Measurements from ENCODE around the gene PRKD3. TPM values are rescaled to one million over a fixed set of nuclear protein-coding genes. Genes with fewer than 3 reads are reported as not detected.

Gene PRKD3
- total RNA-seq, 1 experiment from 2014 or later, result 82.1 TPM

DNA sequence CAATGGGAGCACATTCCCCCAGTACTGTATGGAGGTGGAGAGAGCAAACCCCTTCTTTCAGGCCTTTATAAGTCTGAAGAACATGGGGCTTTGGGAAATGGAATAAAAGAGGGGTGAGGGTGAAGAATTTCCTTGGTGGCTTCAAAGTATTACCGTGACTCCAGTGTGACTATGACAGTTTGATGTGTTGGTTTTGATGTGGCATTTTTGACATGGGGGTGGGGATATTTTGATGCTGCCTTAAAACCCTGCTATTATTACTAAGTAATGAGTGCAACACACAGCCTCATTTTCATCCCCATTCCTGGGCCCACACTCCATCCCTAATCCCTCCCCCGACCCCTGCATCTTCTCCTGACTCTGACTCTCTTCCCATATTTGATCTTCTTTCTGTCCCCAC is 43.4 kb upstream of the PRKD3 start:
- Mint-ChIP-seq H3K9me3 (no peaks in the 10 kb centered on the region), H3K27me3 (ENCODE audit: low read depth) (no peaks in the 10 kb centered on the region), H3K27ac (no peak overlapping the region), H3K36me3 (peaks cover 4% of the 10 kb centered on the region; the same call in 1 of the 2 replicates), H3K4me3 (no peak overlapping the region), H3K4me1 (no peaks in the 10 kb centered on the region)
- DNase-seq (ENCODE audit: low spot score), result no peak
- CTCF ChIA-PET, result interaction anchor here (0.7 kb wide), 1 partner anchor 10 kb away, joined by 3 read pairs; no protein-coding TSS in a partner anchor
- TF ChIP-seq MAX (CRISPR knock-in tag; IDR thresholded peaks at IDR 0.05) (no peak), RORB (CRISPR knock-in tag; IDR thresholded peaks at IDR 0.05) (no peak), ZNF317 (CRISPR knock-in tag; IDR thresholded peaks at IDR 0.05; ENCODE audit: borderline replicate concordance, low read depth) (no peak), PRRX2 (CRISPR knock-in tag; IDR thresholded peaks at IDR 0.05) (no peak), E2F5 (CRISPR knock-in tag; IDR thresholded peaks at IDR 0.05) (no peak), ELF4 (CRISPR knock-in tag; IDR thresholded peaks at IDR 0.05; ENCODE audit: low read depth) (no peak), ETV6 (CRISPR knock-in tag; IDR thresholded peaks at IDR 0.05) (no peak), ARID4B (CRISPR knock-in tag; IDR thresholded peaks at IDR 0.05; ENCODE audit: borderline replicate concordance) (no peak)
- ATAC-seq, result no peak
- POLR2A ChIA-PET, result no interaction called here

GRCh38 chr2:37367310-37367709 is 42.7 kb upstream of the PRKD3 start:
- ATAC-seq (no peak), DNase-seq (ENCODE audit: low spot score) (no peak)
- no peaks in the 10 kb centered on the region; the same call in 1 of the 2 replicates for H3K36me3 Mint-ChIP-seq
- TF ChIP-seq GRHL2 (CRISPR knock-in tag; IDR thresholded peaks at IDR 0.05; ENCODE audit: insufficient replicate concordance, severe bottlenecking), result no peak
- TF ChIP-seq FOXJ3 (CRISPR knock-in tag; IDR thresholded peaks at IDR 0.05; ENCODE audit: borderline replicate concordance), result no peak
- no peak for TF ChIP-seq TP53 (CRISPR knock-in tag; IDR thresholded peaks at IDR 0.05)
- TF ChIP-seq ZNF232 (CRISPR knock-in tag; IDR thresholded peaks at IDR 0.05), result no peak
- no peak for TF ChIP-seq SMAD4 (CRISPR knock-in tag; IDR thresholded peaks at IDR 0.05)
- TF ChIP-seq ELF4 (CRISPR knock-in tag; IDR thresholded peaks at IDR 0.05; ENCODE audit: low read depth), result no peak
- no peak for TF ChIP-seq ZNF671 (CRISPR knock-in tag; IDR thresholded peaks at IDR 0.05)
- no peak for TF ChIP-seq CDX4 (CRISPR knock-in tag; IDR thresholded peaks at IDR 0.05; ENCODE audit: borderline replicate concordance)
- no peak for TF ChIP-seq CREB1 (CRISPR knock-in tag; IDR thresholded peaks at IDR 0.05)
- TF ChIP-seq NR2C2 (CRISPR knock-in tag; IDR thresholded peaks at IDR 0.05), result no peak
- TF ChIP-seq ZNF121 (CRISPR knock-in tag; IDR thresholded peaks at IDR 0.05), result no peak
- no peak for TF ChIP-seq KAT7 (CRISPR knock-in tag; IDR thresholded peaks at IDR 0.05; ENCODE audit: borderline replicate concordance)
- TF ChIP-seq, protein P1, sequence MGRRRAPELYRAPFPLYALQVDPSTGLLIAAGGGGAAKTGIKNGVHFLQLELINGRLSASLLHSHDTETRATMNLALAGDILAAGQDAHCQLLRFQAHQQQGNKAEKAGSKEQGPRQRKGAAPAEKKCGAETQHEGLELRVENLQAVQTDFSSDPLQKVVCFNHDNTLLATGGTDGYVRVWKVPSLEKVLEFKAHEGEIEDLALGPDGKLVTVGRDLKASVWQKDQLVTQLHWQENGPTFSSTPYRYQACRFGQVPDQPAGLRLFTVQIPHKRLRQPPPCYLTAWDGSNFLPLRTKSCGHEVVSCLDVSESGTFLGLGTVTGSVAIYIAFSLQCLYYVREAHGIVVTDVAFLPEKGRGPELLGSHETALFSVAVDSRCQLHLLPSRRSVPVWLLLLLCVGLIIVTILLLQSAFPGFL (CRISPR knock-in tag; IDR thresholded peaks at IDR 0.05; ENCODE audit: borderline replicate concordance), result no peak
- TF ChIP-seq, protein P2, sequence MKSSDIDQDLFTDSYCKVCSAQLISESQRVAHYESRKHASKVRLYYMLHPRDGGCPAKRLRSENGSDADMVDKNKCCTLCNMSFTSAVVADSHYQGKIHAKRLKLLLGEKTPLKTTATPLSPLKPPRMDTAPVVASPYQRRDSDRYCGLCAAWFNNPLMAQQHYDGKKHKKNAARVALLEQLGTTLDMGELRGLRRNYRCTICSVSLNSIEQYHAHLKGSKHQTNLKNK (CRISPR knock-in tag; IDR thresholded peaks at IDR 0.05), result no peak
- TF ChIP-seq ATF3 (CRISPR knock-in tag; conservative IDR thresholded peaks at IDR 0.05), result no peak
- no peak for TF ChIP-seq EMX1 (CRISPR knock-in tag; IDR thresholded peaks at IDR 0.05)
- TF ChIP-seq NR3C1 (CRISPR knock-in tag; conservative IDR thresholded peaks at IDR 0.05; ENCODE audit: low read depth), result no peak
- no peak for TF ChIP-seq JUN (CRISPR knock-in tag; IDR thresholded peaks at IDR 0.05)
- CTCF ChIA-PET, result interaction anchor here (0.7 kb wide), 1 partner anchor 9 kb away, joined by 3 read pairs; no protein-coding TSS in a partner anchor
- no peaks in the 10 kb centered on the region for H3K27me3 Mint-ChIP-seq (ENCODE audit: low read depth)
- POLR2A ChIA-PET, result no interaction called here
- no peaks in the 10 kb centered on the region for H3K4me1 Mint-ChIP-seq
- no peak overlapping the region for H3K4me3 Mint-ChIP-seq
- no peak overlapping the region for H3K27ac Mint-ChIP-seq
- H3K9me3 Mint-ChIP-seq, result no peaks in the 10 kb centered on the region
